Measurements from ENCODE around the gene ABCA3. TPM values are rescaled to one million over a fixed set of nuclear protein-coding genes. Genes with fewer than 3 reads are reported as not detected.
"Not testable (repeated sequence)": the region's sequence is repeated elsewhere in the genome, so short reads cannot be mapped to it uniquely, and the experiment has no call there.

Gene ABCA3
- total and polyA plus RNA-seq, 2 donors from 2014 or later, result 5.5 to 35.5 TPM

GRCh38 chr16:2386990-2387389, 46.5 kb upstream of the ABCA3 start:
- no peak for FAIRE-seq

DNA sequence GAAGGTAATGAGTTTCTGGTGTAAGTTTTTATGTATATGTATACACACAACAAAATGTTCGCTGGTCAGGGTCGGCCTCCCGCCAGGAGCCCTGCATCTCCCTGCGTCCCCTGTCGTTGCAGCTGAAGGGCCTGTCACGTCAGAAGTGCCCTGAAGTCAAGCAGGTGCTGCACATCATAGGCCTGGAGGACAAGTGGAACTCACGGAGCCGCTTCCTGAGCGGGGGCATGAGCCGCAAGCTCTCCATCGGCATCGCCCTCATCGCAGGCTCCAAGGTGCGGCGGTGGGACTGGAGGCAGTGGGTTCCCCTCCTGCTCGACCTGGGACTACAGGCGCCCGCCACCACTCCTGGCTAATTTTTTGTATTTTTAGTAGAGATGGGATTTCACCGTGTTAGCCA, 45.5 kb upstream of the ABCA3 start:
- FAIRE-seq; H3K4me3 ChIP-seq (ENCODE audit: low read length in 3 of 3); H3K36me3 ChIP-seq (ENCODE audit: control insufficient read depth in 2 of 3, insufficient read depth in 3 of 3, low read length in 3 of 3); H3K27ac ChIP-seq (ENCODE audit: low read depth in 2 of 2, low read length in 2 of 2); H3K27me3 ChIP-seq (ENCODE audit: control insufficient read depth, insufficient read depth, low read length); H3K9me3 ChIP-seq (ENCODE audit: control insufficient read depth in 2 of 3, insufficient read depth in 1 of 3, low read length in 3 of 3); intact Hi-C loops (cut with DNase I); DNase-seq; H3K9ac ChIP-seq (ENCODE audit: low read length in 3 of 3); H3K4me1 ChIP-seq (ENCODE audit: control insufficient read depth in 2 of 3, insufficient read depth in 2 of 3, low read depth in 1 of 3, low read length in 3 of 3): not testable (repeated sequence)

More at GRCh38 chr16:2386990-2387389, 46.5 kb upstream of the ABCA3 start:
- no peak overlapping the region for H3K27ac ChIP-seq (ENCODE audit: low read depth in 2 of 2, low read length in 2 of 2)
- no peak for DNase-seq
- no peak overlapping the region for H3K4me3 ChIP-seq (ENCODE audit: low read length in 3 of 3)
- H3K4me1 ChIP-seq (ENCODE audit: control insufficient read depth in 2 of 3, insufficient read depth in 2 of 3, low read depth in 1 of 3, low read length in 3 of 3), result no peaks in the 10 kb centered on the region
- intact Hi-C loops (cut with DNase I), result no loop called here
- TF ChIP-seq CTCF (IDR thresholded peaks at IDR 0.05; ENCODE audit: borderline replicate concordance, extremely low read depth, insufficient read depth), result no peak
- H3K36me3 ChIP-seq (ENCODE audit: control insufficient read depth in 2 of 3, insufficient read depth in 3 of 3, low read length in 3 of 3), result no peaks in the 10 kb centered on the region
- no peak overlapping the region for H3K9ac ChIP-seq (ENCODE audit: low read length in 3 of 3)
- no peaks in the 10 kb centered on the region for H3K27me3 ChIP-seq (ENCODE audit: control insufficient read depth, insufficient read depth, low read length)
- H3K9me3 ChIP-seq (ENCODE audit: control insufficient read depth in 2 of 3, insufficient read depth in 1 of 3, low read length in 3 of 3), result no peaks in the 10 kb centered on the region

GRCh38 chr16:2385190-2385836, 44.8 kb upstream of the ABCA3 start:
- FAIRE-seq, result no peak
- Histone ChIP-seq H3K4me1 (ENCODE audit: control insufficient read depth in 2 of 3, insufficient read depth in 2 of 3, low read depth in 1 of 3, low read length in 3 of 3) (no peaks in the 10 kb centered on the region), H3K27me3 (ENCODE audit: control insufficient read depth, insufficient read depth, low read length) (no peaks in the 10 kb centered on the region), H3K4me3 (ENCODE audit: low read length in 3 of 3) (no peak overlapping the region), H3K9me3 (ENCODE audit: control insufficient read depth in 2 of 3, insufficient read depth in 1 of 3, low read length in 3 of 3) (no peaks in the 10 kb centered on the region), H3K27ac (ENCODE audit: low read depth in 2 of 2, low read length in 2 of 2) (no peak overlapping the region), H3K36me3 (ENCODE audit: control insufficient read depth in 2 of 3, insufficient read depth in 3 of 3, low read length in 3 of 3) (no peaks in the 10 kb centered on the region), H3K9ac (ENCODE audit: low read length in 3 of 3) (no peak overlapping the region)
- no peak for TF ChIP-seq CTCF (IDR thresholded peaks at IDR 0.05; ENCODE audit: borderline replicate concordance, extremely low read depth, insufficient read depth)
- no peak for DNase-seq
- intact Hi-C loops (cut with DNase I), result no loop called here

DNA sequence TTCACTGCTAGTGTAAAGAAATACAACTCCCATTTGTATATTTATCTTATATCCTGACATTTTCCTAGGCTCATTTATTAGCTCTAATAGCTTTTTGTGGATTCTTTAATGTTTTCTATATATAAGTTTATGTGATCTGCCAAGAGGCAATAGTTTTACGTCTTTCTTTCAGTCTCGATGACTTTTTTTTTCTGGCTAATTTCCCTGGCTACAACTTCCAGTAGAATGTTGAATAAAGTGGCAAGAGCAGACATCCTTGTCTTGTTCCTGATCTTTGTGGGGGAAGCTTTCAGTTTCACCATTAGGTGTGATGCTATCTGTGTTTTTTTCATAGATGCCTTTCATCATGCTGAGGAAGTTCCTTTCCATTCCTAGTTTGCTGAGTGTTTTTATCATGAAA, 43.9 kb upstream of the ABCA3 start:
- no peaks in the 10 kb centered on the region for H3K9me3 ChIP-seq (ENCODE audit: control insufficient read depth in 2 of 3, insufficient read depth in 1 of 3, low read length in 3 of 3)
- H3K27me3 ChIP-seq (ENCODE audit: control insufficient read depth, insufficient read depth, low read length), result no peaks in the 10 kb centered on the region
- DNase-seq (no peak), FAIRE-seq (no peak)
- no peaks in the 10 kb centered on the region for H3K4me1 ChIP-seq (ENCODE audit: control insufficient read depth in 2 of 3, insufficient read depth in 2 of 3, low read depth in 1 of 3, low read length in 3 of 3)
- H3K27ac ChIP-seq (ENCODE audit: low read depth in 2 of 2, low read length in 2 of 2), result no peak overlapping the region
- no peak overlapping the region for H3K4me3 ChIP-seq (ENCODE audit: low read length in 3 of 3)
- no peak for TF ChIP-seq CTCF (IDR thresholded peaks at IDR 0.05; ENCODE audit: borderline replicate concordance, extremely low read depth, insufficient read depth)
- intact Hi-C loops (cut with DNase I), result no loop called here
- no peak overlapping the region for H3K9ac ChIP-seq (ENCODE audit: low read length in 3 of 3)
- no peaks in the 10 kb centered on the region for H3K36me3 ChIP-seq (ENCODE audit: control insufficient read depth in 2 of 3, insufficient read depth in 3 of 3, low read length in 3 of 3)
